HG02763 (cell line): ENCODE data around the gene SPINDOC.
A peak's percentile ranks its signal among the peaks of the same experiment; 100 is the strongest.

Source experiments
- ATAC-seq: cut with Tn5 transposase; IDR thresholded peaks from one replicate; pipeline ENCODE4 v1.9.1; 2021; ENCODE audit warnings: mild to moderate bottlenecking, moderate library complexity; ENCODE audit not compliant: unreplicated experiment

Gene SPINDOC

GRCh38 chr11:63832336-63832735 lies 19.1 kb downstream of the SPINDOC start:
- no peak for ATAC-seq

DNA sequence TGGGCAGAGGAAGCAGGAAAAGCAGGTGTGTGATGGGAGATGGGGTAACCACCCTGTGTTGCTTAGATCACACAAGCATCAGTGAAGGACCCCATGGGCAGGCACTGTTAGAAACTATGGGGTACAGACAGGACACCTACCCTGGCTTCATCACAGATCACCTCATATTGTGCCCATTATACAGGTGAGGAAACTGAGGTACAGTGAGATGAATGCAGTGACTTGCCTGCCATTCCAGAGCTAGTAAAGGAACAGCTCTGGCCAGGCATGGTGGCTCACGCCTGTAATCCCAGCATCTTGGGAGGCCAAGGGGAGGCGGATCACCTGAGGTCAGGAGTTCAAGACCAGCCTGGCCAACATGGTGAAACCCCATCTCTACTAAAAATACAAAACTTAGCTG lies 19.8 kb downstream of the SPINDOC start:
- no peak for ATAC-seq

- ATAC-seq, result no peak
Observed at GRCh38 chr11:63834535-63835157, 21.4 kb downstream of the SPINDOC start.

DNA sequence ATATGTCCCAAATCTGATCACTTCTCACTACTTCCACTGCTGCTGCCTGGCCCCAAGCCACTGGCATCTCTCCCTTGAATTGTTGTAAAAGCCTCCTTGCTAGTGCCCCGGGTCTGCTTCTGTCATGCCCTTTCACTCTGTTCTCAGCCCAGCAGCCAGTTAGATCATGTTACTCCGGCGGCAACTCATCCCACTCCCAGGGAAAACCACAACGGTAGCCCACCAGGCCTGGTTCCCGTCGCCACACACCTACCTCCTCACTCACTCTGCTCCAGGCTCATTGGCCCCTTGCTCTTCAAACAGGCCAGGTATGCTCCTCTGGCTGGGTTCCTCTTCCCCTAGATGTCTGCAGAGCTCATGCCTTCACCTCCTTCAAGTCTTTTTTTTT lies 21.9 kb downstream of the SPINDOC start:
- no peak for ATAC-seq

- ATAC-seq, result no peak
Observed at GRCh38 chr11:63837027-63837688, 23.9 kb downstream of the SPINDOC start.

GRCh38 chr11:63837739-63838138 lies 24.5 kb downstream of the SPINDOC start:
- no peak for ATAC-seq

- no peak for ATAC-seq
Observed at GRCh38 chr11:63838150-63838677, 25.0 kb downstream of the SPINDOC start.

GRCh38 chr11:63838678-63839507 lies 25.6 kb downstream of the SPINDOC start, which contains the start of gene MARK2:
MARK2 (plus strand) TSS chr11:63839110; CDS start chr11:63839507, 397 bp downstream.
- ATAC-seq, result peak; percentile 73

DNA sequence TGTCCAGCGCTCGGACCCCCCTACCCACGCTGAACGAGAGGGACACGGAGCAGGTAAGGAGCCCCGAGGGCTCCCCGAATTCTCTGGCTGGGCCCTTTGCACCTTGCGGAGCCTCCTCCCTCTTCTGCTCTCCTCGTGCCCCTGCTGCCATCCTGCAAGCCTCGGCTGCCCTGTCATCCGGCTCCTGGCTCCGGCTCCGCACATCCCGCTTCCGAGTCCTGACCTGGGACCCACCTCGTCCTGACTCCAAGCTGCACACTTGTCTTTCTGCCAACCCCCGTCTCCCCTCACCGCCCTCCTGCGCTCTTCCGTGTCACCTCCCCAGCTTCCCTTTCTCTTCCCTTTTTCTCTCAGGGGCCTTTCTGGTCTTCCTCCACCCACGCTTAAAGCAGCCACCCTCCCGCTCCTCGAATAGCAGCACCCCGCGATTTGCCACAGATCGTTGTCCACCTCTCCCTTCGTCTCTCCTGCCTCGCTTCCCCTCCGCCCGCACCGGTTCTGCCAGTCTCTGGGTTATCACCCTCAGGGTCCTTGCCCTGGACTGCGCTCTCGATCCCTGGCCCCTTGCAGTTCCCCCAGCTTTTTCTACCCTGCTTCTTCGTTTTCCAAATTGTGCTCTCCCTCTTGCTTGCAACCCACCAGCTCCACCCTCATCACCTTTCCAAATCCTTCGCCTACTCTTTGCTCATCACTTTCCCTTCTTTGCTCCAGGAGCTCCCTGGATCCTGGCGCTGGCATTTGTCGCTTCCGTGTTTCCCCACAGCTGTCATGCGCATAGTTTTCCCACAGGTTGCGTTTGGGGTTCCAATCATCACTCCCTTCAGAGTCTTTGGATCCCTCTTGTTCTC lies 26.5 kb downstream of the SPINDOC start:
- ATAC-seq, result no peak

DNA sequence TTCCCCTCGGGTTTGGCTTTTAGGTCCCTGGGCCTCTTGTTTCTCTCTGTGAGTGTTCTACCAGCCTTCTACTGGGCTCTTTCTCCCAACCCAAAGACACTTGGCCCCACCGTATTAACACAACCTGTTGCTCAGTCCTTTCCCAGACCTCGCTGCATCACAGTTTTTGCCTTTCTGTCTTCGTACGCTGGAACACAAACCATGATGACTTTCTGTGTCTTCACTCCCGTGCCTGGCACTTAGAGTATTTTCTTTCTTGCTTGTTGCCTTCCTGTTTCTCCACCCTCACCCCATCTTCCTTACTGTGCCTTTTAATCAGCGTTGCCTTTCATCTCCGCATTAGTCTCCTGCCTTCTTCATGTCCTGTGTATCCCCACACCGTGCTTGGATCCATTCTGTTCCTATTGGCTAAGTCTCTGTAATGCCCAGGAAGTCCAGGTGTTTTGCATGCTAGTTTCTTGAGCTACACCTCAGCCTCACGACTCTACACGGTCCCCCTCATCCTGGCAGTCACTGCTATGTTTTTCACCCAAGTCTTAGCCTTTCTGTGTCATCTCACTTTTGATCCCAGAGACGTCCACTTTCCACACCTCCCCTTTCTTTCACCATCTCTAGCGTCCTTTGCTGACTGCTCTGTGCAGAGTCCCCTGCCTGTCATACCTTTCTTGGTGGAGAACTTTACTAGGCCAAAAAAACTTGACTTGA lies 27.3 kb downstream of the SPINDOC start:
- no peak for ATAC-seq

DNA sequence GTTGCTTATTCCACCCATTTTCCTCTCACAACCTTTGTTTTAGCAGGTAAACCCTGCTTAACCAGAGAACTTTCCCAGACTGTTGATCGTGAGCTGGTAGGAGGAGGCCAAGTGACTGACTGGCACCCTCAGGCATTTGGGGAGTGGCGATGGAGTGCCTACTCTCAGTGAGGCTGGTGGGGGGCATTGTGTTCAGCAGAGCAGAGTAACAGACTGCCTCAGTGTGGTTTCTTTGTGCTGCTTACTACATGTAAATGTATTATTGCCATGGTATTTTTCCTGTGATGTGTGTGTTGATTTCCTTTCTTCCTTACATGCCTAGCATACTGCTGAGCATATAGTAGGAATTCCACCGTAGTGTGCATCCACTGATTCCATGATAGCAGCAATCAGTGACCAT lies 28.3 kb downstream of the SPINDOC start:
- no peak for ATAC-seq

GRCh38 chr11:63843041-63843440 lies 29.8 kb downstream of the SPINDOC start:
- no peak for ATAC-seq

DNA sequence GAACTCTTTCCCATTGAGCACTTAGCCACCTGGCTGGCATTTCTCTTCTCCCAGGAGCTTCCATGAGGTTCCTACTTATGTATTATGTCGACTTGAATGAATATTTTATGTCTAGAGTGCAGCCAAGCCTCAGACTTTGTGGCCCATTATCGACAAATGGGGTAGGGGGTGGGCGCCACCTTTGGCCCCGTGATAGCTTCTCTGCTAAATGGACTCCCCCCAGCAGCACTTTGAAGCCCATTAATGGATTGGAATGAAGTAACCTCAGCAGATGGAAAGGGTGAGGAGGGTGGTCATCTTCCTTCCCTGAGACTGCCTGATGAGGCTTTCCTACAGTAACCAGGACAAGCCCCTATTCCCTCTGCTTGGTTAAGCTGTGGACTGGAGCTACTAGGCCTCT lies 31.6 kb downstream of the SPINDOC start:
- ATAC-seq, result no peak

DNA sequence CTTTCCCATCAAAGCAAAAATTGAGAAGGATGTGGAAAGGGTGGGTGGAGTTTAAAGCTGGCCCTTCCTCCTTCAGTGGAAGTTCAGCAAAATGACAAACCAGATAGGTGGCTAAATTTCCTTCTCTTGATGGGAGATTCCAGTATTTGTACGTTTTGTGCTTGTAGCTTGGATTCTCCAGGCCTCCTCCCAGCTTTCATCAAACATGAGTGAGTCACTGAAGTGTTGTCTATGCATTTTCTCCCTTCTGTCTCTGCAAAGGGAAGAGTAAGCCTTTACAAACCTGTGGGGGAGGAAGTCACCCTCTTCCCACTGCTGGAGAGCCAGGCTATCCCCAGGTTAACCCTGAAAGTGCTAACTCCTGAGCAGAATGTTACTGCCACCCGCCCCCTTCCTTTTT lies 32.0 kb downstream of the SPINDOC start:
- no peak for ATAC-seq

GRCh38 chr11:63845911-63846310 lies 32.7 kb downstream of the SPINDOC start:
- no peak for ATAC-seq

DNA sequence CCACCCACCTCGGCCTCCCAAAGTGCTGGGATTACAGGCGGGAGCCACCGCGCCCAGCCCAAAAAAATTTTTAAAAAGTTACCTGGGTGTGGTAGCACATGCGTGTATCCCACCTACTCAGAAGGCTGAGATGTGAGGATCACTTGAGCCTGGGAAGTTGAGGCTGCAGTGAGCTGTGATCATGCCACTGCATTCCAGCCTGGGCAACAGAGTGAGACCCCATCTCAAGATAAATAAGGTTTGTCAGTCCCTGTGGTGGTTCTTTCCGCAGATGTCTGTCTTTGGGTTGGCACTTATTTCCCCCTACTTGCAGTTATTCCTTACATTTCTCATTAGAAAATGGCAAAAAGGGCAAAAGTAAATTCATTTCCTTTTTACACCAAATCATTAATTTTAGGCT lies 33.6 kb downstream of the SPINDOC start:
- no peak for ATAC-seq

DNA sequence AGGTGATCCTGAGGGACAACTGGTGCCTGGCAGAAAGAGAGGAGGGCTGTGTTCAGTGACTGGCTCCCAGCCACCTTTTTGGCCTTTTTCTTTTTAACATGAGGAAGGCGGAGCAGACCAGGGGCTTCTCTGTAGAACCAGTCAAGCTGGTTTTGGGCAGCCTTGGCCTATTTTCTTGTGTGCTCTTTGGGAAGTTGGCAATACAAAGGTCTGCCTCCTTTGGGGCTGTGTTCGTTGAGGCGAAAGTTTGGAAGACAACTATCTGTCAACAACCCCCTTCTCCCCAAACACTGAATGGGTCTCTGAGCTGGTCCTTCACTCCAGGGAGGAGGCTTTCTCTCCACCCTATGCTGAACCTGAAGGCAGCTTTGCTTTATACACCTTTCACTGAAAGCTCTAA lies 34.1 kb downstream of the SPINDOC start:
- no peak for ATAC-seq

GRCh38 chr11:63849691-63850090 lies 36.4 kb downstream of the SPINDOC start:
- ATAC-seq, result no peak

GRCh38 chr11:63850920-63851319 lies 37.7 kb downstream of the SPINDOC start:
- no peak for ATAC-seq

DNA sequence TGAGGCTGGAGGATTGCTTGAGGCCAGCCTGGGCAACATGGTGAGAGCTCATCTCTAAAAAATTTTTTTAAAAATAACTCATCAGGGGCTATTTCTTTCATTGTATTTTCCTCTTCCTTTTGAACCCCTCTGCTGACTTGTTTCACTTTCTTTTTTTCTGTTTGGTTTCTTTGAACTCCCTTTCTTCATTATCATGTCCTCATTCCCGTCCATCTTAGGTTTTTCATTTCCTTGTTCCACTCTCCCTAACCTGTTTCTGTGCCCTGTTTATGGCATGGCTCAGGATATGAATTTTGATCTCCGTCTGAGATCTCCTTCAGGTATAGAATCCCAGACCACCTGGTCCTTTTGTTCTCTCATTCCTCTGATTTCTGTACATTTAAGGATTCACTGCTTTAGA lies 38.1 kb downstream of the SPINDOC start:
- ATAC-seq, result no peak
